D721Med (cell line): Measurements from ENCODE around the gene NET1.

Source experiments
- DNase-seq: peaks from one replicate; pipeline ENCODE4 v3.0.0; 2011; ENCODE audit warnings: low spot score; ENCODE audit not compliant: insufficient read length
- FAIRE-seq: peaks from 2 replicates; lab custom pipeline; 2011; peaks lifted over from hg19 to GRCh38; lab: Jason Lieb, UNC
- CTCF ChIP-seq: IDR thresholded peaks from 2 replicates; pipeline ENCODE4 v1.5.1; 2012; ENCODE audit warnings: mild to moderate bottlenecking, control low read depth; ENCODE audit not compliant: insufficient read depth; ENCODE audit errors: missing control alignments

The NET1 gene

GRCh38 chr10:5412277-5412941, at the start of gene NET1:
NET1 (plus strand) TSS chr10:5412557; CDS start chr10:5412693, 136 bp downstream.
- DNase-seq (peak; percentile 60), FAIRE-seq (no peak)
- TF ChIP-seq CTCF: no peak

GRCh38 chr10:5362873-5363272, 49.5 kb upstream of the NET1 start:
- TF ChIP-seq CTCF: no peak
- DNase-seq: no peak
- no peak for FAIRE-seq

- DNase-seq: no peak
- FAIRE-seq: no peak
- no peak for TF ChIP-seq CTCF
These were observed 48.0 kb upstream of the NET1 start for GRCh38 chr10:5364374-5364773.

GRCh38 chr10:5364890-5365338, 47.4 kb upstream of the NET1 start, which contains the start of gene UCN3:
UCN3 (plus strand) TSS chr10:5364966; CDS start chr10:5373721, 8,755 bp downstream.
- TF ChIP-seq CTCF: no peak
- FAIRE-seq (no peak), DNase-seq (no peak)

- DNase-seq (no peak), FAIRE-seq (no peak)
- TF ChIP-seq CTCF: no peak
These were observed 46.4 kb upstream of the NET1 start for GRCh38 chr10:5365928-5366327.

- FAIRE-seq: no peak
- TF ChIP-seq CTCF: no peak
- no peak for DNase-seq
These were observed 42.8 kb upstream of the NET1 start for GRCh38 chr10:5369362-5370158.
